GM23338 (cell line): ENCODE results near the gene CUEDC1.

Experiments
- EZH2phosphoT487 ChIP-seq: fragments of 200-600 bp; sonication (generic); IDR thresholded peaks from one replicate; pipeline ENCODE4 v1.8.1; 2018; ENCODE audit warnings: antibody characterized with exemption; ENCODE audit not compliant: unreplicated experiment
- POLR2AphosphoS5 ChIP-seq: IDR thresholded peaks from 2 replicates; pipeline ENCODE4 v1.6.1; 2016; ENCODE audit warnings: antibody characterized with exemption, low read depth
- TF ChIP-seq, protein P1 (sequence below), 2 experiments: fragments of 200-600 bp in 1 of 2; sonication (generic) in 1 of 2; conservative IDR thresholded peaks; 2 replicates each; pipeline versions ENCODE4 v1.5.1 to v1.6.1; 2016 to 2017; ENCODE audit warnings: antibody characterized with exemption in 2 of 2, low read depth in 2 of 2, mild to moderate bottlenecking in 2 of 2, moderate library complexity in 1 of 2

DNA sequence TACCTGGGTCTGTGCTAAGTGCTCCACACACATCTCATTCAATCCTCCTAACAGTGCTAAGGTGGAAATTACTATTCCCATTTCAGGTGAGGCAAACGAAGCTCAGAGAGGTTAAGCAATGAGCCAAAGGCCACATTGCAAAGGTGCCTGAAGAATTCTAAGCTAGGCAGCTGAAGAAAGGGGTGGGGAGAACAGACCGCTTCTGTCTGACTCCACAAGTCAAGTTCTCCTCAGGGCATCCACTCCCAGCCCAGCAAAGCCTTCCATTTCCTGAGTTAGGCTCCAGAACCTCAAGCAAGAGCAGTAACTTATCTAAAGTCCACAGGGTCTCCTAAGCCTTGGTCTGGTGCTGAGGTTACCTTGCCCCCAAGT lies 78.4 kb downstream of the CUEDC1 start:
- no peak for TF ChIP-seq EZH2phosphoT487
- TF ChIP-seq, protein P1, sequence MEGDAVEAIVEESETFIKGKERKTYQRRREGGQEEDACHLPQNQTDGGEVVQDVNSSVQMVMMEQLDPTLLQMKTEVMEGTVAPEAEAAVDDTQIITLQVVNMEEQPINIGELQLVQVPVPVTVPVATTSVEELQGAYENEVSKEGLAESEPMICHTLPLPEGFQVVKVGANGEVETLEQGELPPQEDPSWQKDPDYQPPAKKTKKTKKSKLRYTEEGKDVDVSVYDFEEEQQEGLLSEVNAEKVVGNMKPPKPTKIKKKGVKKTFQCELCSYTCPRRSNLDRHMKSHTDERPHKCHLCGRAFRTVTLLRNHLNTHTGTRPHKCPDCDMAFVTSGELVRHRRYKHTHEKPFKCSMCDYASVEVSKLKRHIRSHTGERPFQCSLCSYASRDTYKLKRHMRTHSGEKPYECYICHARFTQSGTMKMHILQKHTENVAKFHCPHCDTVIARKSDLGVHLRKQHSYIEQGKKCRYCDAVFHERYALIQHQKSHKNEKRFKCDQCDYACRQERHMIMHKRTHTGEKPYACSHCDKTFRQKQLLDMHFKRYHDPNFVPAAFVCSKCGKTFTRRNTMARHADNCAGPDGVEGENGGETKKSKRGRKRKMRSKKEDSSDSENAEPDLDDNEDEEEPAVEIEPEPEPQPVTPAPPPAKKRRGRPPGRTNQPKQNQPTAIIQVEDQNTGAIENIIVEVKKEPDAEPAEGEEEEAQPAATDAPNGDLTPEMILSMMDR (conservative IDR thresholded peaks at IDR 0.05; ENCODE audit: low read depth in 2 of 2) = no peak
- TF ChIP-seq POLR2AphosphoS5 = no peak
